Suprapubic skin (tissue), 3 donors: ENCODE results near the gene FAM3C.

Source experiments
- EP300 ChIP-seq: sonication (generic); formaldehyde crosslinking; IDR thresholded peaks from one replicate; pipeline ENCODE4 v1.6.1; 2017; ENCODE audit warnings: antibody characterized with exemption
- TF ChIP-seq, protein P1 (sequence below), 2 donors: fragments of 200-600 bp in 1 of 2; fragments of 450-650 bp in 1 of 2; sonication (generic) in 1 of 2; IDR thresholded peaks; one replicate each; pipeline ENCODE4 v1.5.1; 2016 to 2019; ENCODE audit warnings: antibody characterized with exemption in 2 of 2, mild to moderate bottlenecking in 1 of 2, moderate library complexity in 1 of 2

GRCh38 chr7:121327671-121328070, 68.4 kb downstream of the FAM3C start:
- TF ChIP-seq, protein P1, sequence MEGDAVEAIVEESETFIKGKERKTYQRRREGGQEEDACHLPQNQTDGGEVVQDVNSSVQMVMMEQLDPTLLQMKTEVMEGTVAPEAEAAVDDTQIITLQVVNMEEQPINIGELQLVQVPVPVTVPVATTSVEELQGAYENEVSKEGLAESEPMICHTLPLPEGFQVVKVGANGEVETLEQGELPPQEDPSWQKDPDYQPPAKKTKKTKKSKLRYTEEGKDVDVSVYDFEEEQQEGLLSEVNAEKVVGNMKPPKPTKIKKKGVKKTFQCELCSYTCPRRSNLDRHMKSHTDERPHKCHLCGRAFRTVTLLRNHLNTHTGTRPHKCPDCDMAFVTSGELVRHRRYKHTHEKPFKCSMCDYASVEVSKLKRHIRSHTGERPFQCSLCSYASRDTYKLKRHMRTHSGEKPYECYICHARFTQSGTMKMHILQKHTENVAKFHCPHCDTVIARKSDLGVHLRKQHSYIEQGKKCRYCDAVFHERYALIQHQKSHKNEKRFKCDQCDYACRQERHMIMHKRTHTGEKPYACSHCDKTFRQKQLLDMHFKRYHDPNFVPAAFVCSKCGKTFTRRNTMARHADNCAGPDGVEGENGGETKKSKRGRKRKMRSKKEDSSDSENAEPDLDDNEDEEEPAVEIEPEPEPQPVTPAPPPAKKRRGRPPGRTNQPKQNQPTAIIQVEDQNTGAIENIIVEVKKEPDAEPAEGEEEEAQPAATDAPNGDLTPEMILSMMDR (IDR thresholded peaks at IDR 0.05): no peak
- no peak for TF ChIP-seq EP300
